ENCODE results near the gene TSPAN10.
"Not testable (repeated sequence)": the region's sequence is repeated elsewhere in the genome, so short reads cannot be mapped to it uniquely, and the experiment has no call there.

Gene TSPAN10

DNA sequence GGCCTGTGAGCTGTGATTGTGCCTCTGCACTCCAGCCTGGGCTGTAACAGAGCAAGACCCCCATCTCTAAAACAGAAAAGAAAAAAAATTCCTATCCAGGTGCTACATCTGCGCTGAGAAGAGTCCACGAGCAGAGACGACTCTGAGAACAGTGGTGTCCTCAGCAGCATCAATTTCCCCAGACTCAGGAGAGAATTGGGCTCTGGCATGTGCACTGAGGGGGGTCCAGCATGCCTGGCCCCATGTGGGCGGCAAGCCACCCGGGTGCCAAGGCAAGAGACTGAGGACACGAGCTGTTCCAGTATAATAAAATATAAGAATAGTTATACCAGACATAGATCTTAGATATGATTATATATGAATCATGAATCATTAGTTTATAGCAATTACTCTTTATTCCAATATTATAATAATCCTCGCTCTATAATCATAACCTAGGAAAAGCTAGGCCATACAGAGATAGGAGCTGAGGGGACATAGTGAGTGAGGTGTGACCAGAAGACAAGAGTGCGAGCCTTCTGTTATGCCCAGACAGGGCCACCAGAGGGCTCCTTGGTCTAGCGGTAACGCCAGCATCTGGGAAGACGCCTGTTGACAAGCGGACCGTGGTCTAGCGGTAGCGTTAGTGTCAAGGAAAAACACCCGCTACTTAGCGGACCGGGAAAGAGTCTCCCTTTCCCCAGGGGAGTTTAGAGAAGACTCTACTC, 38.7 kb downstream of the TSPAN10 start:
- in situ Hi-C loops (cut with HindIII; ENCODE audit: low pct_ligation_motif_present, low sequenced_read_pairs); H3K4me3 ChIP-seq (ENCODE audit: low read depth, low read length); H3K27me3 ChIP-seq (replicated peaks); H3K27ac ChIP-seq: not testable (repeated sequence)
- TF ChIP-seq, protein P1, sequence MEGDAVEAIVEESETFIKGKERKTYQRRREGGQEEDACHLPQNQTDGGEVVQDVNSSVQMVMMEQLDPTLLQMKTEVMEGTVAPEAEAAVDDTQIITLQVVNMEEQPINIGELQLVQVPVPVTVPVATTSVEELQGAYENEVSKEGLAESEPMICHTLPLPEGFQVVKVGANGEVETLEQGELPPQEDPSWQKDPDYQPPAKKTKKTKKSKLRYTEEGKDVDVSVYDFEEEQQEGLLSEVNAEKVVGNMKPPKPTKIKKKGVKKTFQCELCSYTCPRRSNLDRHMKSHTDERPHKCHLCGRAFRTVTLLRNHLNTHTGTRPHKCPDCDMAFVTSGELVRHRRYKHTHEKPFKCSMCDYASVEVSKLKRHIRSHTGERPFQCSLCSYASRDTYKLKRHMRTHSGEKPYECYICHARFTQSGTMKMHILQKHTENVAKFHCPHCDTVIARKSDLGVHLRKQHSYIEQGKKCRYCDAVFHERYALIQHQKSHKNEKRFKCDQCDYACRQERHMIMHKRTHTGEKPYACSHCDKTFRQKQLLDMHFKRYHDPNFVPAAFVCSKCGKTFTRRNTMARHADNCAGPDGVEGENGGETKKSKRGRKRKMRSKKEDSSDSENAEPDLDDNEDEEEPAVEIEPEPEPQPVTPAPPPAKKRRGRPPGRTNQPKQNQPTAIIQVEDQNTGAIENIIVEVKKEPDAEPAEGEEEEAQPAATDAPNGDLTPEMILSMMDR (IDR thresholded peaks at IDR 0.05; ENCODE audit: low read depth, low read length, missing control alignments) = peak; percentile 54
- peak; percentile 52 for DNase-seq
- H3K36me3 ChIP-seq (replicated peaks) = peaks cover 35% of the 10 kb centered on the region

GRCh38 chr17:81676906-81677305, 39.9 kb downstream of the TSPAN10 start:
- Histone ChIP-seq H3K27me3 (replicated peaks) (no peaks in the 10 kb centered on the region), H3K27ac (no peak overlapping the region), H3K4me3 (ENCODE audit: low read depth, low read length) (no peak overlapping the region), H3K36me3 (replicated peaks) (peaks cover 29% of the 10 kb centered on the region)
- in situ Hi-C loops (cut with HindIII; ENCODE audit: low pct_ligation_motif_present, low sequenced_read_pairs) = no loop called here
- TF ChIP-seq, protein P1 (IDR thresholded peaks at IDR 0.05; ENCODE audit: low read depth, low read length, missing control alignments) = no peak
- no peak for DNase-seq

- in situ Hi-C loops (cut with HindIII; ENCODE audit: low pct_ligation_motif_present, low sequenced_read_pairs) = no loop called here
- no peak overlapping the region for H3K4me3 ChIP-seq (ENCODE audit: low read depth, low read length)
- no peak for DNase-seq
Observed at GRCh38 chr17:81680150-81680549, 43.2 kb downstream of the TSPAN10 start.

DNA sequence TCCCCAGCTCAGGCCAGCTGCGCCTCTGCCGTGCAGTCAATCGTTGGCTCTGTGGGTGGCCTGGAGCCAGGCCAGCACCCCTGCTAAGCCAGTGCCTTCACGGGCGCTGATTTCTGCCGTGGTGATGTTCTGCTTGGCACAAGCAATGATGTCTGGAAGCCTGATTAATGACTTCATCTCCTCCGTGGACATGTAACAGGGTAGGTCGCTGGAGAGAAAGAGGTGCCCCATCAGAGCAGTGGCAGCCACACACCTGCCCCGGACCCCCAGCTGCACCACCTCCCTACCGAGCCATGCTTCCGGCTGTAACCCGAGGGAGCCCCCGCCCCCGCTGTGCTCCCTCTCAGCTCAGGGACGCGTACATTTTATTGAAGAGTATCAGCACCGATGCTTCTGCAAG, 44.7 kb downstream of the TSPAN10 start:
- TF ChIP-seq, protein P1 (IDR thresholded peaks at IDR 0.05; ENCODE audit: low read depth, low read length, missing control alignments) = no peak
- Histone ChIP-seq H3K4me3 (ENCODE audit: low read depth, low read length) (no peak overlapping the region), H3K27me3 (replicated peaks) (no peaks in the 10 kb centered on the region), H3K27ac (no peak overlapping the region), H3K36me3 (replicated peaks) (peaks cover 16% of the 10 kb centered on the region)
- in situ Hi-C loops (cut with HindIII; ENCODE audit: low pct_ligation_motif_present, low sequenced_read_pairs) = no loop called here
- no peak for DNase-seq

More at GRCh38 chr17:81680150-81680549, 43.2 kb downstream of the TSPAN10 start:
- Histone ChIP-seq H3K36me3 (replicated peaks) (peaks cover 7% of the 10 kb centered on the region), H3K27ac (no peak overlapping the region), H3K27me3 (replicated peaks) (no peaks in the 10 kb centered on the region)
- TF ChIP-seq, protein P1 (IDR thresholded peaks at IDR 0.05; ENCODE audit: low read depth, low read length, missing control alignments) = no peak

DNA sequence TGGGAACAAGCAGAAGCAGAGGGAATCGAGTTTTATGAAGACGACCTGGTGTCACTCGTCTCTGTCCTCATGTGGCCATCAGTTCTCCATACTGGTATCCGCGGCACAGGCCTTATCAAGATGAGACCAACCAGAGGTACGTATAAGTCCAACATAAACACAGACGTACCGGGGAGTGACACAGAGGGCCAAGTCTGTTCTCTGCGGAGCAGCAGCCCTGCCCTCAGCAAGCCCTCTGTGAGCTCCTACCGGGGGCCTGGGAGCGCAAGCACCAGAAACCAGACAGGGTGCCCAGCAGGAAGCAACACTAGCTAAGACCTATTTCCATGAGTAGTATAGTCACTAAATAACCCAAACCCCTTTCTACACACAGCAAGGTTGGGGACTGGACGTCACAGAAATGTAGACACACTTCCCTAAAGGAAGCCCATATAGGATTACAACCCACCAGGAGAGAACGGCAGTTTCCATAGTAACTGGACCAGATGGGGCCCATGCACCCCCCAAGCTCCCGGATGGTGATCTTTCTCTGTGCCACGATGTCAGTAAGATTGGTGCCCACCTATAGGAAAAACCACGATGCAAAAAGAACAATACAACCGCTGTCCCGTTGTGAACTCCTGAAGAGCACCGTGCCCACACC, 45.7 kb downstream of the TSPAN10 start:
- Histone ChIP-seq H3K4me3 (ENCODE audit: low read depth, low read length) (peak overlapping the region; percentile 93), H3K27ac (peak overlapping the region; percentile 70), H3K36me3 (replicated peaks) (peaks cover 25% of the 10 kb centered on the region), H3K27me3 (replicated peaks) (no peaks in the 10 kb centered on the region)
- peak; percentile 24 for DNase-seq
- TF ChIP-seq, protein P1 (IDR thresholded peaks at IDR 0.05; ENCODE audit: low read depth, low read length, missing control alignments) = no peak
- in situ Hi-C loops (cut with HindIII; ENCODE audit: low pct_ligation_motif_present, low sequenced_read_pairs) = no loop called here
